Stomach smooth muscle (tissue), 2 donors: Measurements from ENCODE around the gene GRM5.

Source experiments
- H3K27ac ChIP-seq: one replicate; pipeline ENCODE4 v1.7.0; 2013; ENCODE audit warnings: mild to moderate bottlenecking, low read length, inconsistent platforms
- H3K27me3 ChIP-seq, 2 donors: one replicate each; pipeline ENCODE4 v1.7.0; 2013; ENCODE audit warnings: low read length in 2 of 2; ENCODE audit not compliant: insufficient read depth in 2 of 2, control insufficient read depth in 1 of 2
- H3K36me3 ChIP-seq, 2 donors: one replicate each; pipeline ENCODE4 v1.7.0; 2013; ENCODE audit warnings: low read length in 2 of 2; ENCODE audit not compliant: control insufficient read depth in 2 of 2, insufficient read depth in 2 of 2
- H3K4me1 ChIP-seq: one replicate; pipeline ENCODE4 v1.7.0; 2013; ENCODE audit warnings: low read length; ENCODE audit not compliant: control insufficient read depth, insufficient read depth
- H3K4me3 ChIP-seq, 2 donors: one replicate each; pipeline ENCODE4 v1.7.0; 2013; ENCODE audit warnings: low read length in 2 of 2
- H3K9ac ChIP-seq, 2 donors: one replicate each; pipeline ENCODE4 v1.7.0; 2013; ENCODE audit warnings: low read length in 2 of 2, mild to moderate bottlenecking in 1 of 2
- H3K9me3 ChIP-seq, 2 donors: one replicate each; pipeline ENCODE4 v1.7.0; 2013; ENCODE audit warnings: low read length in 2 of 2; ENCODE audit not compliant: control insufficient read depth in 2 of 2
- donor health status: healthy.
- donor health status: Pancreatic carcinoma.

Gene GRM5

GRCh38 chr11:88508759-88509581 is 556.8 kb downstream of the GRM5 start:
- Histone ChIP-seq H3K9ac (no peak overlapping the region), H3K4me3 (peak overlapping the region in 1 of 2 donors; percentile 61), H3K27ac (no peak overlapping the region), H3K27me3 (peaks cover 7 to 22% of the 10 kb centered on the region in 2 donors), H3K4me1 (no peaks in the 10 kb centered on the region), H3K36me3 (no peaks in the 10 kb centered on the region), H3K9me3 (no peaks in the 10 kb centered on the region)

GRCh38 chr11:88508418-88508758 is 557.4 kb downstream of the GRM5 start:
- Histone ChIP-seq H3K4me3 (peak overlapping the region in 1 of 2 donors; percentile 61), H3K9me3 (no peaks in the 10 kb centered on the region), H3K36me3 (no peaks in the 10 kb centered on the region), H3K9ac (no peak overlapping the region), H3K27me3 (peaks cover 7 to 22% of the 10 kb centered on the region in 2 donors), H3K27ac (no peak overlapping the region), H3K4me1 (no peaks in the 10 kb centered on the region)

- Histone ChIP-seq H3K27me3 (peaks cover 7 to 22% of the 10 kb centered on the region in 2 donors), H3K9ac (no peak overlapping the region), H3K27ac (no peak overlapping the region), H3K4me1 (no peaks in the 10 kb centered on the region), H3K36me3 (no peaks in the 10 kb centered on the region), H3K9me3 (no peaks in the 10 kb centered on the region), H3K4me3 (no peak overlapping the region)
Measured at GRCh38 chr11:88507771-88508417, 557.9 kb downstream of the GRM5 start.

- H3K9ac ChIP-seq = no peak overlapping the region
- no peak overlapping the region for H3K27ac ChIP-seq
- no peaks in the 10 kb centered on the region for H3K4me1 ChIP-seq
- no peaks in the 10 kb centered on the region for H3K9me3 ChIP-seq
- no peaks in the 10 kb centered on the region for H3K27me3 ChIP-seq
- H3K4me3 ChIP-seq = no peak overlapping the region
- no peaks in the 10 kb centered on the region for H3K36me3 ChIP-seq
Measured at GRCh38 chr11:88501541-88501940, 564.2 kb downstream of the GRM5 start.

- no peaks in the 10 kb centered on the region for H3K4me1 ChIP-seq
- H3K27me3 ChIP-seq = no peaks in the 10 kb centered on the region
- no peak overlapping the region for H3K27ac ChIP-seq
- no peak overlapping the region for H3K9ac ChIP-seq
- no peaks in the 10 kb centered on the region for H3K36me3 ChIP-seq
- H3K9me3 ChIP-seq = no peaks in the 10 kb centered on the region
- no peak overlapping the region for H3K4me3 ChIP-seq
Measured at GRCh38 chr11:88495836-88496235, 569.9 kb downstream of the GRM5 start.

GRCh38 chr11:88494848-88495247 is 570.9 kb downstream of the GRM5 start:
- H3K27me3 ChIP-seq = no peaks in the 10 kb centered on the region
- H3K4me1 ChIP-seq = no peaks in the 10 kb centered on the region
- H3K27ac ChIP-seq = no peak overlapping the region

GRCh38 chr11:88491674-88492073 is 574.1 kb downstream of the GRM5 start:
- no peaks in the 10 kb centered on the region for H3K4me1 ChIP-seq
- no peaks in the 10 kb centered on the region for H3K9me3 ChIP-seq
- no peak overlapping the region for H3K27ac ChIP-seq
- H3K4me3 ChIP-seq = no peak overlapping the region
- no peak overlapping the region for H3K9ac ChIP-seq
- no peaks in the 10 kb centered on the region for H3K27me3 ChIP-seq
- H3K36me3 ChIP-seq = no peaks in the 10 kb centered on the region

More at GRCh38 chr11:88494848-88495247, 570.9 kb downstream of the GRM5 start:
- Histone ChIP-seq H3K36me3 (no peaks in the 10 kb centered on the region), H3K9me3 (no peaks in the 10 kb centered on the region), H3K4me3 (no peak overlapping the region), H3K9ac (no peak overlapping the region)

GRCh38 chr11:88489030-88489429 is 576.8 kb downstream of the GRM5 start:
- Histone ChIP-seq H3K4me3 (no peak overlapping the region), H3K4me1 (no peaks in the 10 kb centered on the region), H3K27me3 (no peaks in the 10 kb centered on the region), H3K27ac (no peak overlapping the region), H3K9me3 (no peaks in the 10 kb centered on the region), H3K36me3 (no peaks in the 10 kb centered on the region), H3K9ac (no peak overlapping the region)

GRCh38 chr11:88487646-88488045 is 578.1 kb downstream of the GRM5 start:
- Histone ChIP-seq H3K4me1 (no peaks in the 10 kb centered on the region), H3K9ac (no peak overlapping the region), H3K36me3 (no peaks in the 10 kb centered on the region), H3K9me3 (no peaks in the 10 kb centered on the region), H3K4me3 (no peak overlapping the region), H3K27me3 (no peaks in the 10 kb centered on the region), H3K27ac (no peak overlapping the region)

GRCh38 chr11:88484873-88485621 is 580.7 kb downstream of the GRM5 start:
- Histone ChIP-seq H3K4me1 (no peaks in the 10 kb centered on the region), H3K27ac (no peak overlapping the region), H3K36me3 (no peaks in the 10 kb centered on the region), H3K9ac (no peak overlapping the region), H3K4me3 (no peak overlapping the region), H3K27me3 (no peaks in the 10 kb centered on the region), H3K9me3 (no peaks in the 10 kb centered on the region)
